Globus pallidus (tissue), 1 donor: Measurements from ENCODE around the gene CENPX.
A peak's percentile ranks its signal among the peaks of the same experiment; 100 is the strongest.

Experiments used
- DNase-seq: peaks from one replicate; pipeline ENCODE4 v3.0.0-alpha.2; 2015; ENCODE audit warnings: low spot score

Gene CENPX

DNA sequence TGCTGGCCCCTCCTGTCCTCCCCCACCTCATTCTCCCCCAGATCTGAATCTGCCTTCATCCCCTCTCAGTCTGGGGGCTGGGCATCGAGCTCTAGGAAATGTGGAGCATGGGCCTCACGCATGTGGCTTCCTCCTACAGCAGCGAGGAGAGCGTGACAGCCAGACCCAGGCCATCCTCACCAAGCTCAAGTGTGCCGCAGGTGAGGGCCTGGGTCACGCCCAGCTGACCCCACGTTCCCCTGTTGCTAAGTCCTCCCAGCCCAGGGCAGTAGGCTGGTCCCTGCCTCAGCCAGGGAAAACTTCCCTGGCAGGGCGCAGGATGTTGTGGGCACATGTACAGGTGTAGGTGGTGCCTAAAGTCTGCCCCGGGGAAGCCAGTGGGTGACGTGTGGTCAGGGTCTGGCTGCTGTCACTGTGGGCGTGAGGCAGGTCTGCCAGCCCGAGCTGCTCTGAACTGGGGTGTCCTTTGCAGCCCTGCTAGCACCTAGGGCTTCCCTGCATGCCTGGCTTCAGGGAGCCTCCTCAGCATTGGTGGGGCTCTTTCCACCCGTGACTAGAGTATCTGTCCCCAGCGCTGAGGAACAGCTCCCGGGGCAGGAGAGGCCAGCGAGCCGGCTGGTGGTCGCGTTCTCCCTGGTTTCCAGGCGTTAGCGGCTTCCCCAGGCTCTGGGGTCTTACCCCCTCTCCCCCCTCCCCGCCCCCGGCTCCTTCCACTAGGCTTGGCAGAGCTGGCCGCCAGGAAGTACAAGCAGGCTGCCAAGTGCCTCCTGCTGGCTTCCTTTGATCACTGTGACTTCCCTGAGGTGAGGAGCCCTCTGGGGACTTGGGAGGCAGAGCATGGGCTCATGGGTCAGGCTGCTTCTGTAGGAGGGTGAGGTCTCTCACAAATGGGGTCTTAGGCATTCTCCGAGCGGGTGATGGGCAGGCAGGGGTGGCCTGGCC is 32.6 kb upstream of the CENPX start:
- DNase-seq: no peak

DNA sequence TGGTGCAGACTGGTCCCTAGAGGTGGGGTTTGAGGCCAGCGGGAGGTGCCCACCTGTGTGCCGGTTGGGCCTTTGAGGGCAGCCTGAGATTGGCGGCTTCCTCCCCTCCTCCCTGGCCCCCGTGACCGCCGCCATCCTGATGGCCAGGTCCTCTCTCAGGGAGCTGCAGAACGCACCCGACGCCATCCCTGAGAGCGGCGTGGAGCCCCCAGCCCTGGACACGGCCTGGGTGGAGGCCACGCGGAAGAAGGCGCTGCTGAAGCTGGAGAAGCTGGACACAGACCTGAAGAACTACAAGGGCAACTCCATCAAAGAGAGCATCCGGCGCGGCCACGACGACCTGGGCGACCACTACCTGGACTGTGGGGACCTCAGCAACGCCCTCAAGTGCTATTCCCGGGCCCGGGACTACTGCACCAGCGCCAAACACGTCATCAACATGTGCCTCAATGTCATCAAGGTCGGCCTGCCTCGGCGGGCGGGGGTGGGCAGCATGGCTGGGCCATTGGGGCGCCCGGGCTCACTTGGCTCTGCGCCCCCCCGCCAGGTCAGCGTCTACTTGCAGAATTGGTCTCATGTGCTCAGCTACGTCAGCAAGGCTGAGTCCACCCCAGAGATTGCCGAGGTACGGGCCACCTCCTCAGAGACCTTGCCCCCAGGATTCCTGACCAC is 31.8 kb upstream of the CENPX start:
- DNase-seq: no peak

DNA sequence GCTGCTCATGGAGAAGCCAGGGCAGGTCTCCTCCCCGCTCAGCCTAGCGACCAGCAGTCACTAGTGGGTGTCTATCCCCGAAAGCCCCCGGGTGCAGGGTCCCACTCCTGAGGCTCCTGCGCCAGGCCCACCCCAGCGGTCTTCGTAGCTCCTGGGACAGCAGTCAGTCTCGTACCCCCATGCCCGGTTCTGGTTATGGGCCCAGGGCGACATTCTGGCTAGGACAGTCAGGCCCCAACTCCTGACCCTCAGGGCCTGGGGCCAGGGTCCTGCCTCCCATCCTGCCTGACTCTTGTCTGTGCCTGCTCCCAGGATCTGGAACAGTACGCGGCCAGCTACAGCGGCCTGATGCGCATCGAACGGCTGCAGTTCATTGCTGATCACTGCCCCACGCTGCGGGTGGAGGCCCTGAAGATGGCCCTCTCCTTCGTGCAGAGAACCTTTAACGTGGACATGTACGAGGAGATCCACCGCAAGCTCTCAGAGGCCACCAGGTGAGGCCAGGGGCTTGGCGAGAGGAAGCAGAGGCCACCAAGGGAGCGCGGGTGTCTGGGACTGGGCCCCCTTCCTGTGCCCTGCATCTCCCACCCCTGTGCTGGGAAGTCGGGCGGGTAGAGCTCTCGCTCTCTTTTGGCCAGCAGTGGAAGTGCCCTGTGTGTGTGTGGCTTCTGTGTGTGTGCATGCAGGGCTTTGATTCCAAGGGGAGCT is 31.0 kb upstream of the CENPX start:
- no peak for DNase-seq

DNA sequence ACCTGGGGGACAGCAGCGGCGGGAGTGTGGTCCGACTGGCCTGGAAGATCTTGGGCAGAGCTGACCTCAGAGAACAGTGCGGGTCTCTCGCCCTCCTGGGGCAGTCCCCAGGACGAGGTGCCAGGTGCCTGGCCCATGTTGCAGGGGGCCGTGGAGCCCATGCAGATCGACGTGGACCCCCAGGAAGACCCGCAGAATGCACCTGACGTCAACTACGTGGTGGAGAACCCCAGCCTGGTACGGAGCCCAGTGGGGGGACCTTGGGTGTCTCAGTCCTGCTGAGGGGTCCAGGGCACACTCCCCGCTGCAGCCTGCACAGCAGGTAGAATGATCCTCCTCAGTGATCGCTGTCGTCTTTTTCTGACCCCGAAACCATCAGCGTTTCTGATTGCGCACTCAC is 30.5 kb upstream of the CENPX start:
- no peak for DNase-seq

DNA sequence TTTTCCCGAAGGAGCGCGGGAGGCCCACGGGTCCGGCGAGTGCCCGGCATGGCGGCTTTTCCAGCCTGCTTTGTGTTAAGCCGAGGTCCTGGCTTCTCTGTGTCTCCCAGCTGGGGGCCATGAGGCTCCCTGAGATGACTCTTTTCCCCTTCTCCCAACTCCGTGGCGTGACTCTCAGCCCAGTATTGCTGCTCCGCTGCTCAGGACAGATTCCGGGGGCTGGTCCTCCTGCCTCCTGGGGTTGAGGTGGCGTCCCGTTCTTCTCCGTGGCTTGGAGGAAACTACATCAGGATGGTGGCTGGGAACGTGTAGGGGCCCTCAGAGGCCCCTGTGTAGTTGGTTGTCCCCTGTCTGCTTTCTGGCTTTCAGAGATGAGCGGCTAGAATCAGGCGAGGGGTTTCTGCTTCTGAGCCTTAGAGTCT is 30.0 kb upstream of the CENPX start:
- DNase-seq: no peak

DNA sequence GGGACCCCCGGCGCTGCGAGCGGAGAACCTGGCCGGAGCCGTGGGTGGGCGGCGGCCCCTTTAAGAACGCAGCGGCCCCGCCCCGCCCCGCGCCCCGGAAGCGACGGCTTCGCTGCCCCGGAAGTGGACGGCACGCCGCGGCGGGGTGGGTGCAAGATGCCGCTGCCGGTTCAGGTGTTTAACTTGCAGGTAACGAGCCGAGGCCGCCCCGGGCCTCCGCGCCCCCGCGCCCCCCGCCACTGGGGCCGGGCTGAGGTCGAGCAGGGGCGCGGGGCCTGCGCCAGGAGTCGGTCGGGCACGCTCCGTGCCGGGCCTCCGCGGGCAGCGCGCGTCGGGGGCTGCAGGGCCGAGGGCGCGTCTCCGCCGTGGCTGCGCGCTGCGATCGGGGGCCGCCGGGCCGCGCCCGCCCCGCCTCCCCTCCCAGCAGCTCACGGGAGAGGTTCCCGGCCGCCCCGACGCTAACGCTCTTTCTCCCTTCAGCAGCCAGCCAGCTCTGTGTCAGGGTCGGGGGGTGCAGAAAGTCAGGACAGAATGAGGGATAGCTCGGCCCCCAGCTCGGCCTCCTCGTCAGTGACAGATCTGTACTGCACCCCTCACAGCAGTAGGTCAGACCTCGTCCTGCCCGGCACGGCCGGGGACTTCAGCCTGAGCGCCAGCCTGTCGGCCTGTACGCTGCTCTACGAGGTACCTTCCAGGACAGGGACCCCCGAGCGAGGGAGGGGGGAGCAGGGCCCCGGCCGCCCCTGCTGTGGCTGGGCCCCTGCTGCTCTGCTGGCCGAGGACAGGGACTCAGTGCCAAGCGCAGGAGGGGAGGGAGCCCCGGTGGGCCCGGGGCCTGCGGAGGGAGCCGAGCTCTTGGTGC is 29.3 kb upstream of the CENPX start, which contains the start of the genes GPS1 and RFNG:
Gene GPS1, plus strand, starts transcription at position 123 of the 862 bp plus-strand sequence. Its CDS starts 34 bp downstream, at position 157.
Gene RFNG, minus strand, starts transcription at position 36 of the 862 bp plus-strand sequence. CDS start 45 bp downstream, outside the sequence.
- peak; percentile 60 for DNase-seq

GRCh38 chr17:82050761-82051641 is 28.3 kb upstream of the CENPX start:
- DNase-seq: no peak

- no peak for DNase-seq
Observed at GRCh38 chr17:82050152-82050760, 27.6 kb upstream of the CENPX start.

DNA sequence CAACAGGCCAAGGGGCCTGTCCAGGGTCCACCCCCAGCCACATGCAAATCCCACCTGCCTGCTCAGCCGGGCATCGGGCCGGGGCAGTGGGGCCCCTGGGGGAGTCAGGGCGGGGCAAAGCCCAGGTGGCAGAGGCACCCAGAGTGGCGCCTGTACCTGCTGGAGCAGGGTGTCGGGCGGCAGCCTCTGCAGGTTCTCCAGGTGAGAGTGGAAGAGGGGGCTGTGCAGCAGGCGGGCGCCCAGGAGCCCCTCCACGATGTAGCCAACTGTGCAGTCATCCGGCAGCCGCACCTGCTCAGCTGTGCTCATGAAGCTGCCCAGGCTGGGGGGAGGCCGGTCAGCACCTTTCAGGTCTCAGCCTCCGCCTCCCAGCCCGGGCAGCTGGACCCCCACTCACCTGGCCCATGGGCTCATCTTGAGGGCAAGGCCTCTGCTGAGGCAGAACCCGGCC is 26.9 kb upstream of the CENPX start:
- DNase-seq: no peak

DNA sequence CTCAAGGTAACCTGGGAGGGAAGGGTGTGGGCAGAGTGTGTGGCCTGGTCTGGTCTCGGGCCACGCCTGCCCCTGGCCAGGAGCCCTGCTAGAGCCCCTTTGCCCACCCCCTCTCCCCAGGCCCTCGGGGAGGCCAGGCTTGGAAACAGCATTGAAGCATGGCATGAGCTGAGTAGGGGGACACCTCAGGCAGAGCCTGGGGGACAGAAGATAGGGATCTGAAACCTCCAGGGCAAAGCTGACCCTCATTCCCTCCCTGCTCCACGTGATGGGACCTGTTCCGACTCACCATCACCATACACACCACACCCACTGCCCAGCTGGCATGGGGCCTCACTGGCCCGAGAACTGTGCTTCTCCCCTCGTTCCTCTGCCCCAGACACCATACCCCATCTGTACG is 26.4 kb upstream of the CENPX start:
- no peak for DNase-seq

DNA sequence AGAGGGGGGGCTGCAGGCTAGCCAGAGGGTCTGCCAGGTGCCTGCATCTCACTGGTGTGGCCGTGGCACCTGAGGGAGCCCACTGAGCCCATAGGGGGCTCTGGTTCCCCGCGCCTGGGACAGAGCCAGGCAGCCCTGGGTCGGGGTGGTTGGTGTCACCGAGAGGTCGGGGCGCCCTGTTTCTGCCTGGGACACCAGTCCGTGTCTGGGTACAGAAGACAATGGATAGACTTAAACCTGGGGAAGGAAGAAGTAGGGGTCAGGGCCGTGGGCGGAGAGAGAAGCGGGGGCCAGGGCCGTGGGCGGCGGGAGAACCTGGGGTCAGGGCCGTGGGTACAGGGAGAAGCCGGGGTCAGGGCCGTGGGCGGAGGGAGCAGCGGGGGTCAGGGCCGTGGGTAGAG is 25.9 kb upstream of the CENPX start:
- DNase-seq: no peak

DNA sequence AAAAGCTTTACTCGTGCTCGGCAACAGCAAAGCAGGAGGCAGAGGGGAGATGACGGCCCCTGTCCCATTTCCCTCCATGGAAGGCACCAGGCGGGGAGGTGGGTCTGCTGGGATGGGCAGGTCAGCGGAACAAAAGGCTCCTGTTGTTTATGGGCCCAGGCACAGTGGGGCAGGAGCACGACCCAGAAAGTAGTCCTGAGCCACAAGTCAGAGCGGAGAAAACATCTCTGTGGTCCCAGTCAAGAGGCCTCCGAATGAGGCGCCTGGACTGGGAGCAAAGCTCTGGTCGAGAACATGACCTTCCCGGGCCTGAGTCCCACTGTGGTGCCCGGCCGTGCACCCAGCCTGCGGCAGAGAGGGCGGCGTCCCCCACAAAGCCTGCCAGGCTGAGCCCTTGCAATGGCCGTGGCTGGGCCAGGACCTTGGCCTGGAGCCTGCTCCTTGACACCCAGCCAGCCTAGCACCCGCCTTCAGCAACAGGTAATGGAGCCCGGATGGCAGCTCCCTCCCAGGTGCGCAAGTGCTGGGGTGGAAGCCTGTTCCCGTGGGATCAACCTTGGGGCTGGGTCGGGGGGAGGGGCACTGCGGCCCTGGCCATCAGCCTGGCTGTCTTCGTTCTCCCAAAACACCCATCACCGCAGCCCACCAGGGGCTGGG is 25.4 kb upstream of the CENPX start:
- no peak for DNase-seq

GRCh38 chr17:82047379-82047778 is 24.7 kb upstream of the CENPX start:
- DNase-seq: no peak

DNA sequence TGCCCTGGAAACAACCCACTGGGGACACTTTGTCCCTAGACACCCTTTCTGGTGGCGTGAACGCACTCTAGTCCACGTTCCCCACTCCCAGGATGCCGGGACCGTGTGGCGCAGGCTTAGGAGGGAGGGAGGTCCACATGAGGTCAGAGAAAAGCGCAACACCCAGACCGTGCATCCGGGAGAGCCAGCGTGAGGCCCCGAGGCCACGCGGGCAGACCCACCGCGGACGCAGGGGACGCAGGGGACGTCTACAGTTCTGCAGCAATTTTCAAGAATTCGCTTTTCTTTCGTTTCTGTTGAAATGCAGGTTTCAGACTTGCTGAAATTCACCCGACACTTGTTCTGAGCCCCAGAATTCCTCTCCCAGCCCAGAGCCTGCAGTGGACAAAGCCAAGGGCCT is 24.2 kb upstream of the CENPX start:
- no peak for DNase-seq

GRCh38 chr17:82045936-82046484 is 23.3 kb upstream of the CENPX start:
- DNase-seq: no peak

GRCh38 chr17:82043507-82043906 is 20.8 kb upstream of the CENPX start:
- DNase-seq: no peak

- DNase-seq: no peak
Observed at GRCh38 chr17:82042649-82043048, 20.0 kb upstream of the CENPX start.

GRCh38 chr17:82041144-82041814 is 18.6 kb upstream of the CENPX start:
- no peak for DNase-seq
